ENCODE measurements around the gene PRMT1.

Gene PRMT1

GRCh38 chr19:49730166-49730565 lies 53.1 kb downstream of the PRMT1 start:
- no peak for DNase-seq
